Cardiac muscle cell (in vitro differentiated cells and primary cell): Measurements from ENCODE around the gene UBIAD1. TPM values are rescaled to one million over a fixed set of nuclear protein-coding genes. Genes with fewer than 3 reads are reported as not detected.
A peak's percentile ranks its signal among the peaks of the same experiment; 100 is the strongest.

ENCODE experiments used
- DNase-seq, 2 donors: peaks; one replicate each; pipeline versions ENCODE4 v3.0.0 to v3.0.0-alpha.2; 2010 to 2017; ENCODE audit warnings: low read depth in 1 of 2, low spot score in 1 of 2
- H3K27ac ChIP-seq: fragments of 200-600 bp; sonication (generic); 2 replicates; pipeline ENCODE4 v1.5.1; 2016
- H3K27me3 ChIP-seq: fragments of 200-600 bp; sonication (generic); 2 replicates; pipeline ENCODE4 v1.6.0; 2016; ENCODE audit warnings: control low read depth
- H3K36me3 ChIP-seq: fragments of 200-600 bp; sonication (generic); 2 replicates; pipeline ENCODE4 v1.5.1; 2016; ENCODE audit warnings: control low read depth
- H3K4me1 ChIP-seq: fragments of 200-600 bp; sonication (generic); 2 replicates; pipeline ENCODE4 v1.8.1; 2017; ENCODE audit warnings: low read depth, mild to moderate bottlenecking, mixed run types
- H3K4me3 ChIP-seq: fragments of 200-600 bp; sonication (generic); 2 replicates; pipeline ENCODE4 v1.5.1; 2016; ENCODE audit warnings: mild to moderate bottlenecking
- H3K9me3 ChIP-seq: fragments of 200-600 bp; sonication (generic); 2 replicates; pipeline ENCODE4 v1.5.1; 2017; ENCODE audit warnings: low read depth, mild to moderate bottlenecking, control low read depth
- CTCF ChIP-seq: IDR thresholded peaks from 2 replicates; pipeline ENCODE4 v1.5.1; 2012; ENCODE audit warnings: low read depth, mild to moderate bottlenecking, low read length
- polyA plus RNA-seq: library from polyadenylated mRNA; unstranded; fragments of >200 nt; fragmentation: Nextera tagmentation; extraction: Ambion mirVana; gene quantifications from 2 replicates; pipeline ENCODE4 v1.2.1, GENCODE V29; 2016
- total RNA-seq: library from RNA; depleted of rRNA; stranded (reverse); fragments of >200 nt; gene quantifications from 2 replicates; pipeline ENCODE4 v1.2.3, GENCODE V29; 2016

UBIAD1 gene
- total and polyA plus RNA-seq, 2 experiments from 2014 or later = 16.9 to 18.7 TPM

DNA sequence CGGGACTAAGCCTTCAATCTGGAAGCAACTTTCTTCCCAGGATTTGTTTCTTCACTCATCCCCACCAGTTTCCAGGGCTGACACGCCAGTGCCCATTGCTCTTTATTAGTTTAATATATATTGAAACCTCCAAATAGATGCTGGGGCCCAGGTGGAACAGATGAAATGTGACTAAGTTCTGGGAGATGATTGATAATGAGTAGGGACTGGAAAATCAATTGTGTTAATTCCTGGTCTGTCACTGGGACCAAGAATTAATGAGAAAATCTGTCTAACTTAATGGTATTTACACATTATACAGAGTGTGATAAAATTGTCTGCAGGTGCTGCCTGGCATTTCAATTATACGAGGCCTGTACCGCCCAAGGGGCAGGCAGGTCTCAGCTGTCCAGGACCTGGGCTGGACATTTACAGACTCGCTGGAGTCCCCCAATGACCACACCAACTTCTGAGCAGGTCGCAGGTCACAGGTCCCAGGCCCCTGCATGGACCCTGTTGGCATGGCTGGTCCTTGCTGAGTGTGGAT, 35.8 kb downstream of the UBIAD1 start:
- no peak overlapping the region for H3K4me3 ChIP-seq

GRCh38 chr1:11309385-11309784, 36.4 kb downstream of the UBIAD1 start:
- H3K27ac ChIP-seq = no peak overlapping the region
- no peak for TF ChIP-seq CTCF
- H3K9me3 ChIP-seq = no peaks in the 10 kb centered on the region
- peaks cover 10% of the 10 kb centered on the region for H3K4me1 ChIP-seq
- H3K4me3 ChIP-seq = no peak overlapping the region
- no peak for DNase-seq
- no peaks in the 10 kb centered on the region for H3K36me3 ChIP-seq
- H3K27me3 ChIP-seq = no peaks in the 10 kb centered on the region

More for the DNA sequence above, 35.8 kb downstream of the UBIAD1 start:
- Histone ChIP-seq H3K27ac (no peak overlapping the region), H3K9me3 (no peaks in the 10 kb centered on the region), H3K4me1 (peaks cover 10% of the 10 kb centered on the region), H3K27me3 (no peaks in the 10 kb centered on the region), H3K36me3 (no peaks in the 10 kb centered on the region)
- TF ChIP-seq CTCF = no peak
- DNase-seq = no peak

- Histone ChIP-seq H3K27ac (no peak overlapping the region), H3K27me3 (no peaks in the 10 kb centered on the region), H3K36me3 (no peaks in the 10 kb centered on the region), H3K9me3 (no peaks in the 10 kb centered on the region), H3K4me1 (peaks cover 10% of the 10 kb centered on the region), H3K4me3 (no peak overlapping the region)
- no peak for DNase-seq
- no peak for TF ChIP-seq CTCF
These were observed 39.1 kb downstream of the UBIAD1 start for GRCh38 chr1:11311816-11312755.

DNA sequence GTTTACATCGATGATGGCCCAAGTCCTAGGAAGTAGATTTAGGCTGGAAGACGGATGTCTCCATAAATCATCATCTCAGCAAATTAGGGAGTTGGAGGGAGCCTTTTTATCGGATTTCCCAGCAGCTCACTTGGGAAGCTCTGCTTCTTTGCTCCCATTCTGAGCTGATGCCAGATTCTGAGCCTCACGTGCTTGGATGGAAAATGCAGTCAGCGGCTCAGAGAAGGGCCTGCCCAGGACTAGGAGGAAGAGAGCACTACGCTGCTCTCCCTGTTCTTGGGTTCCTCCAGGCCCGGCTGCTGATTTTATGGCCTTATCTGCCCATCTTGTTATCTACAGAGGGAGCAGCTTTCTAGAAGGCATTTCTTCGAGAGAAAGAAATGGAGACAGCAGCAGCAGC, 42.0 kb downstream of the UBIAD1 start:
- peak in 1 of 2 donors; percentile 43 for DNase-seq
- Histone ChIP-seq H3K27ac (no peak overlapping the region), H3K4me3 (no peak overlapping the region)

GRCh38 chr1:11316701-11317100, 43.7 kb downstream of the UBIAD1 start:
- no peaks in the 10 kb centered on the region for H3K36me3 ChIP-seq
- no peak overlapping the region for H3K4me3 ChIP-seq
- TF ChIP-seq CTCF = no peak
- DNase-seq = peak in 1 of 2 donors; percentile 17
- no peaks in the 10 kb centered on the region for H3K9me3 ChIP-seq
- no peak overlapping the region for H3K27ac ChIP-seq
- H3K4me1 ChIP-seq = peaks cover 8% of the 10 kb centered on the region
- H3K27me3 ChIP-seq = no peaks in the 10 kb centered on the region

More for the DNA sequence above, 42.0 kb downstream of the UBIAD1 start:
- peaks cover 10% of the 10 kb centered on the region for H3K4me1 ChIP-seq
- no peaks in the 10 kb centered on the region for H3K36me3 ChIP-seq
- TF ChIP-seq CTCF = no peak
- H3K9me3 ChIP-seq = no peaks in the 10 kb centered on the region
- H3K27me3 ChIP-seq = no peaks in the 10 kb centered on the region
